ENCODE data around the gene CALB2.

Gene CALB2

DNA sequence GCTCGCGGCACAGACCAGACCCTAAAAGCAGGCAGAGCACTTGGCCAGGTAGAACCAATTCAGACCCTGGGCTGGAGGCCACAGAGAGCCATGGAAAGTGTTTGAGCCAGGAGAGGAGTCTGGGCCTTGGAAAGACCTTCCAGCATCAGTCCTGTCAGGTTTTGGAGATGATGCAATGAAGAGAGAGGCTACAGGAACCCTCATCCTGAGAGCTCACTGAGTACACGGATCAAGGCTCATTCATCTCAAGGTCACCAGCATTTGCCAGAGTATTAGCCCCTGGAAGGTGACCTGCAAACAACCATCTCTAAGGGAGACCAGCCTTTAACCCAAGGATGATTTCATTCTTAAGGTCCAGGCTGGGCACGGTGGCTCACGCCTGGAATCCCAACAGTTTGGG is 55.5 kb downstream of the CALB2 start:
- TF ChIP-seq, protein P1, sequence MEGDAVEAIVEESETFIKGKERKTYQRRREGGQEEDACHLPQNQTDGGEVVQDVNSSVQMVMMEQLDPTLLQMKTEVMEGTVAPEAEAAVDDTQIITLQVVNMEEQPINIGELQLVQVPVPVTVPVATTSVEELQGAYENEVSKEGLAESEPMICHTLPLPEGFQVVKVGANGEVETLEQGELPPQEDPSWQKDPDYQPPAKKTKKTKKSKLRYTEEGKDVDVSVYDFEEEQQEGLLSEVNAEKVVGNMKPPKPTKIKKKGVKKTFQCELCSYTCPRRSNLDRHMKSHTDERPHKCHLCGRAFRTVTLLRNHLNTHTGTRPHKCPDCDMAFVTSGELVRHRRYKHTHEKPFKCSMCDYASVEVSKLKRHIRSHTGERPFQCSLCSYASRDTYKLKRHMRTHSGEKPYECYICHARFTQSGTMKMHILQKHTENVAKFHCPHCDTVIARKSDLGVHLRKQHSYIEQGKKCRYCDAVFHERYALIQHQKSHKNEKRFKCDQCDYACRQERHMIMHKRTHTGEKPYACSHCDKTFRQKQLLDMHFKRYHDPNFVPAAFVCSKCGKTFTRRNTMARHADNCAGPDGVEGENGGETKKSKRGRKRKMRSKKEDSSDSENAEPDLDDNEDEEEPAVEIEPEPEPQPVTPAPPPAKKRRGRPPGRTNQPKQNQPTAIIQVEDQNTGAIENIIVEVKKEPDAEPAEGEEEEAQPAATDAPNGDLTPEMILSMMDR (IDR thresholded peaks at IDR 0.05), result no peak
- no peaks in the 10 kb centered on the region for H3K27me3 ChIP-seq (ENCODE audit: control insufficient read depth, insufficient read depth, low read length)

DNA sequence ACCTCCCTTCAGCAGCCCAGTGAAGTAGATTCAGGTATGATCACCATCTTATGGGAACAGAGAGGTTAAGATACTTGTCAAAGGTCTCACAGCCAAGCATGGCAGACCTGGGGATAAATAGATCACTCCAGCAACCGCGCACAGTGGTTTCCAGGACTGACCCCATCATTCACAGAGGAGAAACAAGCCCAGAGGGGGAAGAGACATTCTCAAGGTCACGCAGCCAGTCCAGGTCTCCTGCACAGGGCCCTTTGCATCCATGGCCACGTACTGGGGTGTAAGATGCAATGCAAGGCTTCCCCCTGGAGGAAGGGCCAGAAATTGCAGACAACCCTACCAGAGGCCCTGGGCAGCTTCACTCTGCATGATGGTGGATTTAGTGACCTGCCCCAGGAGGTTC is 63.4 kb downstream of the CALB2 start:
- Histone ChIP-seq H3K9me3 (ENCODE audit: control insufficient read depth, low read length) (no peaks in the 10 kb centered on the region), H3K27me3 (ENCODE audit: control insufficient read depth, insufficient read depth, low read length) (no peaks in the 10 kb centered on the region), H3K4me3 (ENCODE audit: low read depth, low read length) (no peak overlapping the region), H3K4me1 (no peaks in the 10 kb centered on the region), H3K36me3 (ENCODE audit: control insufficient read depth, insufficient read depth, low read length) (no peaks in the 10 kb centered on the region), H3K27ac (no peak overlapping the region), H3K4me2 (ENCODE audit: low read length) (no peak overlapping the region), H3K9ac (no peak overlapping the region), H2AFZ (peak overlapping the region; percentile 25), H3K79me2 (no peaks in the 10 kb centered on the region)
- TF ChIP-seq, protein P1 (IDR thresholded peaks at IDR 0.05), result peak; percentile 47

More for the DNA sequence above, 55.5 kb downstream of the CALB2 start:
- H3K4me2 ChIP-seq (ENCODE audit: low read length), result no peak overlapping the region
- no peak overlapping the region for H3K4me3 ChIP-seq (ENCODE audit: low read depth, low read length)
- H3K9ac ChIP-seq, result no peak overlapping the region
- H3K4me1 ChIP-seq, result no peaks in the 10 kb centered on the region
- H3K27ac ChIP-seq, result no peak overlapping the region
- H3K9me3 ChIP-seq (ENCODE audit: control insufficient read depth, low read length), result no peaks in the 10 kb centered on the region
- no peak overlapping the region for H2AFZ ChIP-seq
- H3K36me3 ChIP-seq (ENCODE audit: control insufficient read depth, insufficient read depth, low read length), result no peaks in the 10 kb centered on the region
- H3K79me2 ChIP-seq, result no peaks in the 10 kb centered on the region

DNA sequence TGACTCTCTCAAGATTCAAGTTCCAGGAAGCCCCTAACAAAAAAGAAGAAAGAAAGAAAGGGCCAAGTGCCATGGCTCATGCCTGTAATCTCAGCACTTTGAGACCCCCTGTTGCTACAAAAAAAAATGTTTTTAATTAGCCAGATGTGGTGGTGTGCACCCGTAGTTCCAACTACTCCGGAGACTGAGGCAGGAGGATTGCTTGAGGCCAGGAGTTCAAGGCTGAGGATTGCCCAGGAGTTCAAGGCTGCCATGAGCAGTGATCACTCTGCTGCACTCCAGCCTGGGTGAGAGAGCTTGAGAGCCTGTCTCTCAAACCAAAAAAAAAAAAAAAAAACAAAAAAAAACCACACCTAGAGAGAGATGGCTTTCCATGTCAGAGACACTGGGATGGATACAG is 64.5 kb downstream of the CALB2 start:
- no peaks in the 10 kb centered on the region for H3K27me3 ChIP-seq (ENCODE audit: control insufficient read depth, insufficient read depth, low read length)
- no peak overlapping the region for H3K4me2 ChIP-seq (ENCODE audit: low read length)
- no peak overlapping the region for H2AFZ ChIP-seq
- H3K36me3 ChIP-seq (ENCODE audit: control insufficient read depth, insufficient read depth, low read length), result no peaks in the 10 kb centered on the region
- H3K79me2 ChIP-seq, result no peaks in the 10 kb centered on the region
- H3K9ac ChIP-seq, result no peak overlapping the region
- H3K9me3 ChIP-seq (ENCODE audit: control insufficient read depth, low read length), result no peaks in the 10 kb centered on the region
- no peak overlapping the region for H3K4me3 ChIP-seq (ENCODE audit: low read depth, low read length)
- H3K4me1 ChIP-seq, result no peaks in the 10 kb centered on the region
- no peak overlapping the region for H3K27ac ChIP-seq
- TF ChIP-seq, protein P1 (IDR thresholded peaks at IDR 0.05), result no peak

DNA sequence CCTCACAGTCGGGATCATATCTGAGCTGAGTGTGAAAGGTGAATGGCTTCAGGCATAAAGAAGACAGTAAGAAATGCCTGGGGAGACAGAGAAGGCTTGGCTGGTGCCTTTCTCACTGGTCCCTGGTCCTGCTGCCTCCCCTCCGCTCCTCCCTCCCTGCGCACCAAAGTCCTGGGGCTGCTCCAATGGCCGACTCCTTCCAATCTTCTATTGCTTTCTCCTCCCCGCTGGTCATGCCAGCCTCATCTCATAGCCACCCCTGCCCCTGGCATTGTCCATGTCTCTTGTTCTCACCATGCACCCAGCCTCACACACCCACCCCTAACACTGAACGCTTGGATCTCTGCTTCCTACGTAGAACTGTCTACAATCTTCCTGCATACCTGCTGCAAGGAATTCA is 65.3 kb downstream of the CALB2 start:
- H2AFZ ChIP-seq, result no peak overlapping the region
- no peak overlapping the region for H3K9ac ChIP-seq
- no peak overlapping the region for H3K27ac ChIP-seq
- no peaks in the 10 kb centered on the region for H3K4me1 ChIP-seq
- H3K79me2 ChIP-seq, result no peaks in the 10 kb centered on the region
- no peak overlapping the region for H3K4me2 ChIP-seq (ENCODE audit: low read length)
- no peaks in the 10 kb centered on the region for H3K9me3 ChIP-seq (ENCODE audit: control insufficient read depth, low read length)
- H3K36me3 ChIP-seq (ENCODE audit: control insufficient read depth, insufficient read depth, low read length), result no peaks in the 10 kb centered on the region
- no peaks in the 10 kb centered on the region for H3K27me3 ChIP-seq (ENCODE audit: control insufficient read depth, insufficient read depth, low read length)
- H3K4me3 ChIP-seq (ENCODE audit: low read depth, low read length), result no peak overlapping the region
- TF ChIP-seq, protein P1 (IDR thresholded peaks at IDR 0.05), result no peak

DNA sequence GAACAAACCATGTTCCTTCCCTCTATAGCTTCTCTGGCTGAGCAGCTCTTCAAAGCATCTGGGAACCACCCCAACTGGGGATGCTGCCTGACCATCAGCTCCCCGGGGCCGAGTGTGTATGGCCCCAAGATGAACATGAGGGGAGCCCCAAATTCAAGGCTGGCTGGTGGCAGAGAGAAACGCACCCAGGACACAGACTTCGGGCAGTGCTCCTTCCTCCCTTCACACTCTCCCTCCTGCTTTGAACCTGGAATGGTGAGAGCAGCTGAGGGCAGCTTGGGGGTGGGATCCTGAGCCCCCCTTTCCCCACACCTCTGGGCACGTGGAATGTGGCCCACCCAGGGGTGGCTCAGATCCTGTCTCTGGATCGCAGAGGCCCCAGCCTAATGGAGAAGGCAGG is 66.1 kb downstream of the CALB2 start:
- no peaks in the 10 kb centered on the region for H3K27me3 ChIP-seq (ENCODE audit: control insufficient read depth, insufficient read depth, low read length)
- H3K4me2 ChIP-seq (ENCODE audit: low read length), result no peak overlapping the region
- H3K36me3 ChIP-seq (ENCODE audit: control insufficient read depth, insufficient read depth, low read length), result no peaks in the 10 kb centered on the region
- no peak overlapping the region for H3K9ac ChIP-seq
- H3K27ac ChIP-seq, result no peak overlapping the region
- no peaks in the 10 kb centered on the region for H3K4me1 ChIP-seq
- H3K79me2 ChIP-seq, result no peaks in the 10 kb centered on the region
- H2AFZ ChIP-seq, result no peak overlapping the region
- no peak overlapping the region for H3K4me3 ChIP-seq (ENCODE audit: low read depth, low read length)
- TF ChIP-seq, protein P1 (IDR thresholded peaks at IDR 0.05), result no peak
- H3K9me3 ChIP-seq (ENCODE audit: control insufficient read depth, low read length), result no peaks in the 10 kb centered on the region
